K562 (cell line): ENCODE measurements around the gene ANKS1A. TPM values are rescaled to one million over a fixed set of nuclear protein-coding genes. Genes with fewer than 3 reads are reported as not detected.

ENCODE experiments used
- ATAC-seq: fragments of 200-7000 bp; cut with Tn5 transposase; 3 replicates; pipeline ENCODE4 v1.9.1; 2020; ENCODE audit warnings: moderate library complexity
- BruUV-seq: library from RNA; stranded (reverse); fragments of 400-500 nt; replicated peaks from 2 replicates; lab custom pipeline; 2021; lab: Mats Ljungman, UMichigan
- CTCF ChIA-PET: fragments of 300-600 bp; formaldehyde crosslinking; extraction: SDS; loops from one replicate; lab custom pipeline; 2021; ENCODE audit warnings: low intra/inter-chr PET ratio; lab: Yijun Ruan, JAX
- POLR2A ChIA-PET: fragments of 300-600, 350-650 bp; sonication (Branson Sonifier 250); formaldehyde crosslinking; extraction: SDS; loops from one replicate; lab custom pipeline; 2021; ENCODE audit warnings: antibody characterized with exemption, inconsistent platforms; lab: Yijun Ruan, JAX
- DNase-seq, 4 experiments: peaks; one replicate each; pipeline versions ENCODE4 v3.0.0 to v3.0.0-alpha.2; 2011 to 2018; ENCODE audit warnings: low spot score in 3 of 4, mixed read lengths in 3 of 4; ENCODE audit errors: extremely low read depth in 1 of 4
- FAIRE-seq: peaks from 2 replicates; lab custom pipeline; 2011; peaks lifted over from hg19 to GRCh38; lab: Jason Lieb, UNC
- H2AFZ ChIP-seq: 2 replicates; pipeline ENCODE4 v1.6.0; 2011; ENCODE audit warnings: low read depth, low read length, control low read depth, inconsistent platforms
- H3K27ac ChIP-seq: fragments of 200-600 bp; 3 replicates; pipeline ENCODE4 v1.8.0; 2011; ENCODE audit warnings: low read depth, mild to moderate bottlenecking, control low read depth, inconsistent platforms, low read length, moderate library complexity, mixed read lengths; ENCODE audit errors: extremely low read depth
- H3K27me3 ChIP-seq, 2 experiments: fragments of 300-600 bp in 1 of 2; 2 replicates in 1 of 2; 3 replicates in 1 of 2; pipeline versions ENCODE4 v1.6.0 to v1.8.0; 2011; ENCODE audit warnings: inconsistent platforms in 2 of 2, low read length in 2 of 2, mild to moderate bottlenecking in 1 of 2, mixed read lengths in 1 of 2, moderate library complexity in 1 of 2; ENCODE audit not compliant: control insufficient read depth in 2 of 2, insufficient read depth in 2 of 2
- H3K36me3 ChIP-seq: fragments of 300-600 bp; 3 replicates; pipeline ENCODE4 v1.8.0; 2011; ENCODE audit warnings: mild to moderate bottlenecking, low read length, inconsistent platforms; ENCODE audit not compliant: control insufficient read depth, insufficient read depth
- H3K4me1 ChIP-seq, 2 experiments: fragments of 200-600 bp in 1 of 2; replicated peaks in 1 of 2; 2 replicates in 1 of 2; 3 replicates in 1 of 2; pipeline versions ENCODE4 v1.5.1 to v1.8.0; 2011; ENCODE audit warnings: inconsistent platforms in 2 of 2, low read length in 2 of 2, mild to moderate bottlenecking in 1 of 2, mixed read lengths in 1 of 2, moderate library complexity in 1 of 2; ENCODE audit not compliant: control insufficient read depth in 2 of 2, insufficient read depth in 2 of 2
- H3K4me2 ChIP-seq: 2 replicates; pipeline ENCODE4 v1.6.1; 2011; ENCODE audit warnings: low read length, control low read depth, inconsistent platforms, mixed read lengths; ENCODE audit not compliant: insufficient read depth
- H3K4me3 ChIP-seq: fragments of 200-600 bp; sonication (generic), shearing (Covaris generic); 2 replicates; pipeline ENCODE4 v1.5.1; 2016; ENCODE audit warnings: control low read depth, inconsistent platforms
- H3K79me2 ChIP-seq: fragments of 200-600 bp; 3 replicates; pipeline ENCODE4 v1.8.0; 2011; ENCODE audit warnings: low read length, inconsistent platforms; ENCODE audit not compliant: control insufficient read depth, insufficient read depth
- H3K9ac ChIP-seq, 2 experiments: 2 replicates each; pipeline versions ENCODE4 v1.6.0 to v1.6.1; 2011; ENCODE audit warnings: low read depth in 2 of 2, low read length in 2 of 2, control low read depth in 1 of 2, inconsistent platforms in 1 of 2, mild to moderate bottlenecking in 1 of 2, mixed read lengths in 1 of 2; ENCODE audit not compliant: insufficient read depth in 1 of 2
- H3K9me1 ChIP-seq: one replicate; pipeline ENCODE4 v1.6.0; 2011; ENCODE audit warnings: inconsistent platforms, mild to moderate bottlenecking, low read length, moderate library complexity; ENCODE audit not compliant: control insufficient read depth, insufficient read depth
- H3K9me3 ChIP-seq: replicated peaks from 2 replicates; pipeline ENCODE4 v1.5.1; 2011; ENCODE audit warnings: low read depth, low read length, inconsistent platforms; ENCODE audit not compliant: control insufficient read depth, insufficient read depth
- H4K20me1 ChIP-seq: replicated peaks from 2 replicates; pipeline ENCODE4 v1.6.1; 2011; ENCODE audit warnings: low read length, inconsistent platforms, mixed read lengths; ENCODE audit not compliant: control insufficient read depth, insufficient read depth
- CREM ChIP-seq: IDR thresholded peaks from 2 replicates; pipeline ENCODE4 v1.6.1; 2014; ENCODE audit warnings: antibody characterized with exemption, low read depth
- CTBP1 ChIP-seq: fragments of 450-650 bp; IDR thresholded peaks from 2 replicates; pipeline ENCODE4 v1.6.1; 2016; ENCODE audit warnings: borderline replicate concordance
- EHMT2 ChIP-seq: fragments of 450-650 bp; IDR thresholded peaks from 2 replicates; pipeline ENCODE4 v1.6.1; 2018; ENCODE audit warnings: antibody characterized with exemption
- ETV1 ChIP-seq: fragments of 450-650 bp; conservative IDR thresholded peaks from 2 replicates; pipeline ENCODE4 v1.6.1; 2016; ENCODE audit warnings: missing genetic modification characterization, control low read depth, low read depth, missing compliant biosample characterization
- LEF1 ChIP-seq: fragments of 450-650 bp; IDR thresholded peaks from 2 replicates; pipeline ENCODE4 v1.6.1; 2016; ENCODE audit warnings: mild to moderate bottlenecking
- MAFK ChIP-seq: IDR thresholded peaks from 2 replicates; pipeline ENCODE4 v1.6.1; 2011; ENCODE audit warnings: low read length, improper control_type of control experiment
- MTF1 ChIP-seq: fragments of 250-450 bp; sonication (Bioruptor Pico); IDR thresholded peaks from 2 replicates; pipeline ENCODE4 v1.9.0; 2021; ENCODE audit warnings: moderate library complexity, mild to moderate bottlenecking, inconsistent platforms, borderline replicate concordance
- NCOR1 ChIP-seq: fragments of 450-650 bp; IDR thresholded peaks from 2 replicates; pipeline ENCODE4 v1.6.1; 2016; ENCODE audit warnings: mild to moderate bottlenecking, moderate library complexity
- NFE2L1 ChIP-seq: fragments of 450-650 bp; IDR thresholded peaks from 2 replicates; pipeline ENCODE4 v1.6.1; 2016; ENCODE audit warnings: missing genetic modification characterization, low read depth, mild to moderate bottlenecking, missing compliant biosample characterization, moderate library complexity, borderline replicate concordance
- POLR3A ChIP-seq: IDR thresholded peaks from 2 replicates; pipeline ENCODE4 v1.6.1; 2011; ENCODE audit warnings: borderline replicate concordance, mild to moderate bottlenecking, moderate library complexity; ENCODE audit not compliant: insufficient read length, insufficient read depth; ENCODE audit errors: extremely low read depth
- PTTG1 ChIP-seq: fragments of 450-650 bp; IDR thresholded peaks from 2 replicates; pipeline ENCODE4 v1.6.1; 2016; ENCODE audit warnings: low read depth, mild to moderate bottlenecking, missing genetic modification characterization, missing compliant biosample characterization
- TBL1XR1 ChIP-seq, 2 experiments: IDR thresholded peaks; 2 replicates each; pipeline ENCODE4 v1.6.1; 2012; ENCODE audit warnings: improper control_type of control experiment in 2 of 2, low read length in 2 of 2, mild to moderate bottlenecking in 1 of 2
- ZFP1 ChIP-seq: fragments of 450-650 bp; formaldehyde crosslinking; IDR thresholded peaks from 2 replicates; pipeline ENCODE4 v1.4.0; 2020; ENCODE audit warnings: mild to moderate bottlenecking, mixed read lengths
- WGBS: fragments of 100-300 bp; shearing (Covaris generic); methylation state at CpG from one replicate; pipeline ENCODE4 v1.1.6; 2016; ENCODE audit warnings: low coverage, mixed read lengths; ENCODE audit not compliant: insufficient coverage; ENCODE audit errors: missing lambda C conversion rate; 5-methylcytosine and 5-hydroxymethylcytosine counted together
- in situ Hi-C: fragments of 300-500 bp; cut with MboI; formaldehyde crosslinking; loops from 4 replicates; pipeline ENCODE4 v1.15.0; 2018; ENCODE audit warnings: inconsistent platforms, mixed read lengths
- intact Hi-C: fragments of 100-400 bp; cut with micrococcal nuclease; formaldehyde crosslinking; loops from 2 replicates; pipeline ENCODE4 v1.14.2; 2022
- polyA plus RNA-seq, 8 experiments: library from polyadenylated mRNA; depleted of rRNA in 4 of 8; stranded (reverse) in 5 of 8; unstranded in 3 of 8; fragments of >200 nt; fragmentation: Nextera tagmentation in 2 of 8; fragmentation: Illumina TruSeq in 1 of 8; extraction: Ambion mirVana in 2 of 8; extraction: Trizol in 1 of 8; gene quantifications; 2 replicates each; pipeline versions ENCODE4 v1.2.1 to v1.2.3, GENCODE V29; 2011 to 2014; ENCODE audit warnings: inconsistent platforms in 1 of 8, missing spikeins in 1 of 8
- total RNA-seq, 7 experiments: library from RNA; depleted of rRNA in 6 of 7; stranded (reverse); fragments of >200 nt in 6 of 7; fragmentation: Illumina TruSeq in 2 of 7; extraction: Trizol in 2 of 7; gene quantifications; 2 replicates each; pipeline versions ENCODE4 v1.2.1 to v1.2.3, GENCODE V29; 2011 to 2021; ENCODE audit warnings: low replicate concordance in 1 of 7
- TF ChIP-seq, protein P1 (sequence below): sonication (generic); formaldehyde crosslinking; IDR thresholded peaks from 2 replicates; pipeline ENCODE4 v1.5.0; 2020; ENCODE audit warnings: missing genetic modification reagents
- TF ChIP-seq, protein P2 (sequence below): fragments of 450-650 bp; conservative IDR thresholded peaks from 2 replicates; pipeline ENCODE4 v1.6.1; 2016; ENCODE audit warnings: missing genetic modification characterization, low read depth, mild to moderate bottlenecking, missing compliant biosample characterization, moderate library complexity
- TF ChIP-seq, protein P3 (sequence below): fragments of 450-650 bp; IDR thresholded peaks from 2 replicates; pipeline ENCODE4 v1.6.1; 2017; ENCODE audit warnings: antibody characterized with exemption, mild to moderate bottlenecking

Gene ANKS1A
- total and polyA plus RNA-seq, 9 of the 15 experiments (the other 6 are each of a cell fraction or from before 2014, with no cell fraction given) = 1.1 to 13.8 (median 5.3) TPM

DNA sequence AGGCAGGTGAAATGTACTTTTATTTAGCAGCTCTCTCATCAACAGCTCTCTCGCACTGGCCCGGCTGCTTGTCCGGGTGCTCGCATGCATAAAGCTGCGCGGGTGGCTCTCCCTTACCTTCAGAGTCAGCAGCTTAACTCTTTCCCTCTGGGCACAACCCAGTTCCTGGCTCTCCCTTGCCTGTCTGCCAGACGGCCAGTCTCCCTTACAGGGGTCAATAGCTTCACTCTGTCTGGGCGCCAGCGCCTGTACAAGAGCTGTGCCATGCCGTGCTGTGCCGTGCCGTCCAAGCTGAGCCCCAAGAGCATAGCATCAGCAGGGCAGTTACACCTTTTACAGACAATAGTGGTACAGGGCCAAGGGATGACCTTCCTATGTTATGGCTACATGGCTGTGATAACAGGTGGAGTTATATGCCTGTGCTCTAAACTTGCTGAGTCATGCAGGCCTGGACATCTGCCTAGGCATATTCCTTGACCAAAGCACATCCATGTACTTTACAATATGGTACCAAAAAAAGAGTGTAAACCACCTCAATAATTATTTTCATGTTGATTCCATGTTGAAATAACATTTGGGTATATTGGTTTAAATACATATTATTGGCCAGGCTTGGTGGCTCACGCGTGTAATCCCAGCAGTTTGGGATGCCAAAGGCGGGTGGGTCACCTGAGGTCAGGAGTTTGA lies 49.2 kb upstream of the ANKS1A start:
- Histone ChIP-seq H3K79me2 (no peaks in the 10 kb centered on the region), H3K9me1 (no peaks in the 10 kb centered on the region), H2AFZ (no peak overlapping the region), H3K9ac (peak overlapping the region in 1 of 2 experiments; percentile 18; a peak in 2 of 4 replicates), H3K36me3 (peaks cover 46% of the 10 kb centered on the region), H3K9me3 (no peaks in the 10 kb centered on the region), H3K4me3 (no peak overlapping the region), H3K4me1 (peaks cover 9 to 18% of the 10 kb centered on the region in 2 experiments), H3K4me2 (no peak overlapping the region), H3K27me3 (no peaks in the 10 kb centered on the region), H3K27ac (no peak overlapping the region), H4K20me1 (no peaks in the 10 kb centered on the region; the same call in 1 of the 2 replicates)
- intact Hi-C loops (no loop called here), in situ Hi-C loops (no loop called here)
- 93% methylated on average over 15 of the region's 15 CpGs for WGBS
- POLR2A ChIA-PET = interaction anchor here (0.7 to 2.4 kb wide), 2 partner anchors 11 to 18 kb away, joined by 3 to 8 read pairs; no protein-coding TSS in a partner anchor
- ATAC-seq (peak; percentile 72), DNase-seq (peak in 2 of 4 experiments; percentile 8 to 70), FAIRE-seq (peak; percentile 90)
- CTCF ChIA-PET = no interaction called here
- no TSS peak for BruUV-seq
- TF ChIP-seq EHMT2 = no peak
- no peak for TF ChIP-seq TBL1XR1 (IDR thresholded peaks at IDR 0.05; ENCODE audit: low read length in 2 of 2)
- peak; percentile 23; the same call in 1 of the 2 replicates for TF ChIP-seq CTBP1
- TF ChIP-seq ETV1 (tag) = no peak
- TF ChIP-seq, protein P1, sequence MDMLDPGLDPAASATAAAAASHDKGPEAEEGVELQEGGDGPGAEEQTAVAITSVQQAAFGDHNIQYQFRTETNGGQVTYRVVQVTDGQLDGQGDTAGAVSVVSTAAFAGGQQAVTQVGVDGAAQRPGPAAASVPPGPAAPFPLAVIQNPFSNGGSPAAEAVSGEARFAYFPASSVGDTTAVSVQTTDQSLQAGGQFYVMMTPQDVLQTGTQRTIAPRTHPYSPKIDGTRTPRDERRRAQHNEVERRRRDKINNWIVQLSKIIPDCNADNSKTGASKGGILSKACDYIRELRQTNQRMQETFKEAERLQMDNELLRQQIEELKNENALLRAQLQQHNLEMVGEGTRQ (CRISPR knock-in tag) = no peak
- TF ChIP-seq CREM = no peak
- TF ChIP-seq POLR3A = no peak
- no peak for TF ChIP-seq LEF1
- TF ChIP-seq, protein P2, sequence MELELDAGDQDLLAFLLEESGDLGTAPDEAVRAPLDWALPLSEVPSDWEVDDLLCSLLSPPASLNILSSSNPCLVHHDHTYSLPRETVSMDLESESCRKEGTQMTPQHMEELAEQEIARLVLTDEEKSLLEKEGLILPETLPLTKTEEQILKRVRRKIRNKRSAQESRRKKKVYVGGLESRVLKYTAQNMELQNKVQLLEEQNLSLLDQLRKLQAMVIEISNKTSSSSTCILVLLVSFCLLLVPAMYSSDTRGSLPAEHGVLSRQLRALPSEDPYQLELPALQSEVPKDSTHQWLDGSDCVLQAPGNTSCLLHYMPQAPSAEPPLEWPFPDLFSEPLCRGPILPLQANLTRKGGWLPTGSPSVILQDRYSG (tag) = peak; percentile 63; the same call in 1 of the 2 replicates
- 0 out of 2 replicates have a peak, but pooled peaks have one; percentile 23 for TF ChIP-seq MTF1 (CRISPR knock-in tag)
- TF ChIP-seq, protein P3, sequence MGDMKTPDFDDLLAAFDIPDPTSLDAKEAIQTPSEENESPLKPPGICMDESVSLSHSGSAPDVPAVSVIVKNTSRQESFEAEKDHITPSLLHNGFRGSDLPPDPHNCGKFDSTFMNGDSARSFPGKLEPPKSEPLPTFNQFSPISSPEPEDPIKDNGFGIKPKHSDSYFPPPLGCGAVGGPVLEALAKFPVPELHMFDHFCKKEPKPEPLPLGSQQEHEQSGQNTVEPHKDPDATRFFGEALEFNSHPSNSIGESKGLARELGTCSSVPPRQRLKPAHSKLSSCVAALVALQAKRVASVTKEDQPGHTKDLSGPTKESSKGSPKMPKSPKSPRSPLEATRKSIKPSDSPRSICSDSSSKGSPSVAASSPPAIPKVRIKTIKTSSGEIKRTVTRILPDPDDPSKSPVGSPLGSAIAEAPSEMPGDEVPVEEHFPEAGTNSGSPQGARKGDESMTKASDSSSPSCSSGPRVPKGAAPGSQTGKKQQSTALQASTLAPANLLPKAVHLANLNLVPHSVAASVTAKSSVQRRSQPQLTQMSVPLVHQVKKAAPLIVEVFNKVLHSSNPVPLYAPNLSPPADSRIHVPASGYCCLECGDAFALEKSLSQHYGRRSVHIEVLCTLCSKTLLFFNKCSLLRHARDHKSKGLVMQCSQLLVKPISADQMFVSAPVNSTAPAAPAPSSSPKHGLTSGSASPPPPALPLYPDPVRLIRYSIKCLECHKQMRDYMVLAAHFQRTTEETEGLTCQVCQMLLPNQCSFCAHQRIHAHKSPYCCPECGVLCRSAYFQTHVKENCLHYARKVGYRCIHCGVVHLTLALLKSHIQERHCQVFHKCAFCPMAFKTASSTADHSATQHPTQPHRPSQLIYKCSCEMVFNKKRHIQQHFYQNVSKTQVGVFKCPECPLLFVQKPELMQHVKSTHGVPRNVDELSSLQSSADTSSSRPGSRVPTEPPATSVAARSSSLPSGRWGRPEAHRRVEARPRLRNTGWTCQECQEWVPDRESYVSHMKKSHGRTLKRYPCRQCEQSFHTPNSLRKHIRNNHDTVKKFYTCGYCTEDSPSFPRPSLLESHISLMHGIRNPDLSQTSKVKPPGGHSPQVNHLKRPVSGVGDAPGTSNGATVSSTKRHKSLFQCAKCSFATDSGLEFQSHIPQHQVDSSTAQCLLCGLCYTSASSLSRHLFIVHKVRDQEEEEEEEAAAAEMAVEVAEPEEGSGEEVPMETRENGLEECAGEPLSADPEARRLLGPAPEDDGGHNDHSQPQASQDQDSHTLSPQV = peak; percentile 92
- TF ChIP-seq MAFK = peak; percentile 90
- TF ChIP-seq NCOR1 = peak; percentile 22; the same call in 1 of the 2 replicates
- peak; percentile 52; the same call in 1 of the 2 replicates for TF ChIP-seq PTTG1
- TF ChIP-seq NFE2L1 (tag) = peak; percentile 91
- no peak for TF ChIP-seq ZFP1 (CRISPR knock-in tag)
